ENCODE measurements around the gene MST1R. TPM values are rescaled to one million over a fixed set of nuclear protein-coding genes. Genes with fewer than 3 reads are reported as not detected.

Gene MST1R
- polyA plus RNA-seq, 1 donor from 2014 or later: 4.2 TPM

DNA sequence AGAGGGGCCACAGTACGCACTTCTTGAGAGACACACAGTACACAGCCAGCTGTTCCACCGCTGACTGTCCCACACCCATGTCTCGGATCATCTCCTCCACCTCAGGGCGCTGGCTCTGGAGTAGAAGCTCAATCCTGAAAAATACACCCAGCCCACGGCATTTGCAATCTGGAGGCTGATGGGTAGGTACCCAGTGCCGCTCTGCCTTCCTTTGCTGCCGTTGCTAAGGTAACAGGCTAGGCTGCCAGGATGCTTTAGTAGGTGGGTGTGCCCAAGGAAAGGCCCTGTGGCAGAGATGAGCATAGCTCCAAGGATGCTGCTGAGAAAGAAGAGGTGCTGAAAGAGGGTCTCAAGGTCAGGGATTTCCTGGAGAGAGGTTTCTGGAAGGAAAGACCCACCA is 61.9 kb downstream of the MST1R start:
- no peaks in the 10 kb centered on the region for H3K9me2 ChIP-seq (ENCODE audit: insufficient read depth, low read length)
- no peaks in the 10 kb centered on the region for H3K36me3 ChIP-seq (ENCODE audit: insufficient read depth, low read length)
- H3K4me2 ChIP-seq (ENCODE audit: low read length): no peak overlapping the region
- TF ChIP-seq POLR2AphosphoS5 (IDR thresholded peaks at IDR 0.05) (no peak), MXI1 (conservative IDR thresholded peaks at IDR 0.05; ENCODE audit: poor library complexity, severe bottlenecking) (no peak), TAF1 (IDR thresholded peaks at IDR 0.05; ENCODE audit: low read depth) (no peak), RAD21 (conservative IDR thresholded peaks at IDR 0.05) (no peak), EP300 (conservative IDR thresholded peaks at IDR 0.05; ENCODE audit: poor library complexity, severe bottlenecking) (no peak), SMC3 (conservative IDR thresholded peaks at IDR 0.05; ENCODE audit: poor library complexity) (no peak)
- TF ChIP-seq, protein P1, sequence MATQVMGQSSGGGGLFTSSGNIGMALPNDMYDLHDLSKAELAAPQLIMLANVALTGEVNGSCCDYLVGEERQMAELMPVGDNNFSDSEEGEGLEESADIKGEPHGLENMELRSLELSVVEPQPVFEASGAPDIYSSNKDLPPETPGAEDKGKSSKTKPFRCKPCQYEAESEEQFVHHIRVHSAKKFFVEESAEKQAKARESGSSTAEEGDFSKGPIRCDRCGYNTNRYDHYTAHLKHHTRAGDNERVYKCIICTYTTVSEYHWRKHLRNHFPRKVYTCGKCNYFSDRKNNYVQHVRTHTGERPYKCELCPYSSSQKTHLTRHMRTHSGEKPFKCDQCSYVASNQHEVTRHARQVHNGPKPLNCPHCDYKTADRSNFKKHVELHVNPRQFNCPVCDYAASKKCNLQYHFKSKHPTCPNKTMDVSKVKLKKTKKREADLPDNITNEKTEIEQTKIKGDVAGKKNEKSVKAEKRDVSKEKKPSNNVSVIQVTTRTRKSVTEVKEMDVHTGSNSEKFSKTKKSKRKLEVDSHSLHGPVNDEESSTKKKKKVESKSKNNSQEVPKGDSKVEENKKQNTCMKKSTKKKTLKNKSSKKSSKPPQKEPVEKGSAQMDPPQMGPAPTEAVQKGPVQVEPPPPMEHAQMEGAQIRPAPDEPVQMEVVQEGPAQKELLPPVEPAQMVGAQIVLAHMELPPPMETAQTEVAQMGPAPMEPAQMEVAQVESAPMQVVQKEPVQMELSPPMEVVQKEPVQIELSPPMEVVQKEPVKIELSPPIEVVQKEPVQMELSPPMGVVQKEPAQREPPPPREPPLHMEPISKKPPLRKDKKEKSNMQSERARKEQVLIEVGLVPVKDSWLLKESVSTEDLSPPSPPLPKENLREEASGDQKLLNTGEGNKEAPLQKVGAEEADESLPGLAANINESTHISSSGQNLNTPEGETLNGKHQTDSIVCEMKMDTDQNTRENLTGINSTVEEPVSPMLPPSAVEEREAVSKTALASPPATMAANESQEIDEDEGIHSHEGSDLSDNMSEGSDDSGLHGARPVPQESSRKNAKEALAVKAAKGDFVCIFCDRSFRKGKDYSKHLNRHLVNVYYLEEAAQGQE (IDR thresholded peaks at IDR 0.05; ENCODE audit: borderline replicate concordance): no peak
- H3K27ac ChIP-seq (ENCODE audit: low read length): no peak overlapping the region
- no peak overlapping the region for H2AFZ ChIP-seq (ENCODE audit: low read depth, low read length)
- no peaks in the 10 kb centered on the region for H3F3A ChIP-seq (ENCODE audit: insufficient read depth, low read length, poor library complexity, severe bottlenecking)
- no peaks in the 10 kb centered on the region for H3K9me3 ChIP-seq (ENCODE audit: low read length)
- H4K20me1 ChIP-seq (ENCODE audit: insufficient read depth): no peaks in the 10 kb centered on the region
- H3K27me3 ChIP-seq (ENCODE audit: insufficient read depth, low read depth, low read length): no peaks in the 10 kb centered on the region
- no peaks in the 10 kb centered on the region for H3K79me2 ChIP-seq (replicated peaks; ENCODE audit: insufficient read depth, low read length)
- H3K4me3 ChIP-seq (ENCODE audit: low read length): no peak overlapping the region
- no peak overlapping the region for H3K9ac ChIP-seq (ENCODE audit: low read length)

DNA sequence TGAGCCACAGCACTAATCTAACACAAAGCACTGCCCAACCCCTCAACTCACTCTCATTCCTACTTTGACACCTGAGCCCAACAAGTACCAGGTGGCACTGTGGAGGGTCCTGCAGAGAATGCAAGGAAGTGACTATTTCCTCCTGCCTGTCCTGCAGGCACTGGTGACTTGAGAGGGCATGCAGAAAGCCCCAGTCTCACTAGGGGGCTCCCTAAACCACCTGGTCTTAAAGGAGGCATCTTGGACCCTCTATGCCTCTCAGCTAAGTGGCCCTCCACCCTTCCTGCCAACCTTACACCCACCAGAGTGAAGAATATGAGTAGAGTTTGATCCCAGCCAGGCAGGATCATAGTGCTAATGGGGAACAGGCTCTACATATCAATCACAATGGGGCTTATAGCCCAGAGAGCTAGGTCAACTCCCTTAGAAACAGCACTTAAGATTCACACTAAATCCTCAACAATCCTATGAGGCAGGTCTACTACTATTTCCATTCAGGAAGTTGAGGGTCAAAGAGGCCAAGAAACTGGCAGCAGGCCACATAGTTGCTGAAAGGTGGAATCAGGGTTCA is 62.5 kb downstream of the MST1R start:
- Histone ChIP-seq H3K27ac (ENCODE audit: low read length) (no peak overlapping the region), H3K36me3 (ENCODE audit: insufficient read depth, low read length) (no peaks in the 10 kb centered on the region), H3K27me3 (ENCODE audit: insufficient read depth, low read depth, low read length) (no peaks in the 10 kb centered on the region), H3K79me2 (replicated peaks; ENCODE audit: insufficient read depth, low read length) (no peaks in the 10 kb centered on the region), H4K20me1 (ENCODE audit: insufficient read depth) (no peaks in the 10 kb centered on the region), H3K9me2 (ENCODE audit: insufficient read depth, low read length) (no peaks in the 10 kb centered on the region), H3K4me2 (ENCODE audit: low read length) (no peak overlapping the region), H3F3A (ENCODE audit: insufficient read depth, low read length, poor library complexity, severe bottlenecking) (no peaks in the 10 kb centered on the region), H3K4me3 (ENCODE audit: low read length) (no peak overlapping the region), H3K9ac (ENCODE audit: low read length) (no peak overlapping the region), H3K9me3 (ENCODE audit: low read length) (no peaks in the 10 kb centered on the region), H2AFZ (ENCODE audit: low read depth, low read length) (no peak overlapping the region)
- TF ChIP-seq EZH2 (IDR thresholded peaks at IDR 0.05; ENCODE audit: borderline replicate concordance, insufficient read depth, low read length, poor library complexity, severe bottlenecking) (no peak), SMC3 (conservative IDR thresholded peaks at IDR 0.05; ENCODE audit: poor library complexity) (peak; percentile 65), RAD21 (conservative IDR thresholded peaks at IDR 0.05) (peak; percentile 62)
- TF ChIP-seq, protein P2, sequence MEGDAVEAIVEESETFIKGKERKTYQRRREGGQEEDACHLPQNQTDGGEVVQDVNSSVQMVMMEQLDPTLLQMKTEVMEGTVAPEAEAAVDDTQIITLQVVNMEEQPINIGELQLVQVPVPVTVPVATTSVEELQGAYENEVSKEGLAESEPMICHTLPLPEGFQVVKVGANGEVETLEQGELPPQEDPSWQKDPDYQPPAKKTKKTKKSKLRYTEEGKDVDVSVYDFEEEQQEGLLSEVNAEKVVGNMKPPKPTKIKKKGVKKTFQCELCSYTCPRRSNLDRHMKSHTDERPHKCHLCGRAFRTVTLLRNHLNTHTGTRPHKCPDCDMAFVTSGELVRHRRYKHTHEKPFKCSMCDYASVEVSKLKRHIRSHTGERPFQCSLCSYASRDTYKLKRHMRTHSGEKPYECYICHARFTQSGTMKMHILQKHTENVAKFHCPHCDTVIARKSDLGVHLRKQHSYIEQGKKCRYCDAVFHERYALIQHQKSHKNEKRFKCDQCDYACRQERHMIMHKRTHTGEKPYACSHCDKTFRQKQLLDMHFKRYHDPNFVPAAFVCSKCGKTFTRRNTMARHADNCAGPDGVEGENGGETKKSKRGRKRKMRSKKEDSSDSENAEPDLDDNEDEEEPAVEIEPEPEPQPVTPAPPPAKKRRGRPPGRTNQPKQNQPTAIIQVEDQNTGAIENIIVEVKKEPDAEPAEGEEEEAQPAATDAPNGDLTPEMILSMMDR (IDR thresholded peaks at IDR 0.05; ENCODE audit: poor library complexity, severe bottlenecking): peak; percentile 56
